ENCODE measurements around the gene SLC16A13.

GRCh38 chr17:7048968-7049367 lies 13.2 kb downstream of the SLC16A13 start:
- no peak for TF ChIP-seq CTCF (conservative IDR thresholded peaks at IDR 0.05 in 1 of 2, IDR thresholded peaks at IDR 0.05 in 1 of 2; ENCODE audit: low read depth in 1 of 2, low read length in 2 of 2)
- no peak for TF ChIP-seq EZH2 (IDR thresholded peaks at IDR 0.05; ENCODE audit: low read length, missing control alignments)
